ENCODE results near the gene PARN. TPM values are rescaled to one million over a fixed set of nuclear protein-coding genes. Genes with fewer than 3 reads are reported as not detected.

Gene PARN
- total RNA-seq, 2 donors from 2014 or later: 56.1 to 68.9 TPM

- peak overlapping the region; percentile 22 for H3K27ac Mint-ChIP-seq
- H3K4me1 Mint-ChIP-seq (ENCODE audit: low read depth): peaks cover 34% of the 10 kb centered on the region
- no peak for ATAC-seq (replicated peaks in 1 of 2)
Observed at GRCh38 chr16:14505846-14506245, 124.2 kb downstream of the PARN start.

DNA sequence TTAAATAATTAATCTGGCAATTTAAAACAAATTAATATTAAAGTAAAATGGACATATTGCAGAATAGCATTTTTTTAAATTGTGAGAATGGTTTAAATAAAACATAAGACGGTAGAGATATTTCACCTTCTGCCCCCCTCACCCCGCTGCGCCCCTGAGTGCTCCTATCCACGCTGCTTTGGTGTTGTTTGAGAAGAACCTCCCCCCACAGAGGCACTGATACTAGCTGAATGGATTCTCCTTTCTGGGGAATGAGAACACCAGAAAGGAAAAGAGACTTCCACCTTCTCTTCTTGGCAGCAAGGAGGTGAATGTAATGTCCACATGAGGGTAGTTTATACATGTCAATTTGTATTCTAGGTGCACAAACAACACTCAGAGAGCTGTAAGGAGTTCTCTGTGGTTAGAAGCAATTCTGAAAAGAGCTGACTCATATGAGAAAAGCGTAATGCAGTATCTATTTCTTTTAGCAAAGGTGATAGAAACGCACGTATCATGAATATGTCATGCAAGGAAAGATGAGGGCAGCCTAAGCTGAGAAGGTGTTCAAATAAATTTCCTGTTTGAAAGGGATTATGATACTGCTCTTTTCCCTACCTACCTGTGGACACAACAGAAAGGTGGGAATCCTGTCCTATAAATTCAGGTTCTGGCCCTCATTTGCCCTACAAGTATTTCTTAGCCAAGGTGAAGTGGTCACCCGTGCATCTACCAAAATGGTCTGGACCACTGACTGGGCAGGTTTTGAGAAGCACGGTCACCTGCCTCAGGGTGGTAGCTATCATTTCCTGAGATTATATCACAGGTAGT is 126.9 kb downstream of the PARN start:
- H3K4me3 Mint-ChIP-seq: peak overlapping the region; percentile 9 to 23
- H3K27me3 Mint-ChIP-seq (ENCODE audit: low read depth): no peaks in the 10 kb centered on the region
- no peaks in the 10 kb centered on the region for H3K36me3 Mint-ChIP-seq (ENCODE audit: insufficient read depth in 2 of 2)
- H3K27ac Mint-ChIP-seq: no peak overlapping the region
- ATAC-seq (replicated peaks in 1 of 2): peak; percentile 75 to 90
- H3K9me3 Mint-ChIP-seq: no peaks in the 10 kb centered on the region
- H3K4me1 Mint-ChIP-seq (ENCODE audit: low read depth): peaks cover 40% of the 10 kb centered on the region
- no peak for DNase-seq

More at GRCh38 chr16:14505846-14506245, 124.2 kb downstream of the PARN start:
- H3K4me3 Mint-ChIP-seq: no peak overlapping the region
- DNase-seq: no peak
- H3K9me3 Mint-ChIP-seq: no peaks in the 10 kb centered on the region
- no peaks in the 10 kb centered on the region for H3K36me3 Mint-ChIP-seq (ENCODE audit: insufficient read depth in 2 of 2)
- H3K27me3 Mint-ChIP-seq (ENCODE audit: low read depth): no peaks in the 10 kb centered on the region

DNA sequence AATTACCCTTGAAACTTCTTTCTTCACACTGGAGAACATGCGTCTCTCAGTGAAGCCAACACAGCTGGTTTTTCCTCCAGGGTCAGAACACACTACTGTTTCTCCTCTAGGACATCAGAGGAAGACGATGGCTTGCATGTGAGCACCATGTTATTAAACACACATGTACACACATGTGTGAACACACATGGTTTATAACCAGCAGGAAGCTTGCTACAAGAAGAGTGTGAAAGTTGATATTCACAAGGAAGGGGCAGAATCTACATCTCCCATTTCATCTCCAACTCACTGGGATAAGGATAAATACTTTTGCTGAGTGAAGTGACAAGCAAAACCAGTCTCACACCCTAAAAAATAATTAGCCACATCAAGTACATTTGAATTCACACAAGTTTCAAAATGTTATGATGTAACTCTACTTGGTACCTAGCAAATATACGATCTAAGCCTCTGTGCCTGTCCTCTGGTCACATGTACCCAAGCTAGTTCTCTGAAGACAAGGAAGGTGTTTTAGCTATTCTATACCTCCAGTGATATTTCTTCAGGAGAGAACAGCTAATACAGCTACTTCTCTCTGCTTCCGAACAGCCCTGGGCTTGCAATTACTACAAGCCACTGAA is 127.7 kb downstream of the PARN start:
- no peaks in the 10 kb centered on the region for H3K9me3 Mint-ChIP-seq
- ATAC-seq (replicated peaks in 1 of 2) (no peak), DNase-seq (no peak)
- H3K4me1 Mint-ChIP-seq (ENCODE audit: low read depth): peaks cover 41% of the 10 kb centered on the region
- H3K27ac Mint-ChIP-seq: no peak overlapping the region
- H3K27me3 Mint-ChIP-seq (ENCODE audit: low read depth): no peaks in the 10 kb centered on the region
- no peaks in the 10 kb centered on the region for H3K36me3 Mint-ChIP-seq (ENCODE audit: insufficient read depth in 2 of 2)
- H3K4me3 Mint-ChIP-seq: no peak overlapping the region

DNA sequence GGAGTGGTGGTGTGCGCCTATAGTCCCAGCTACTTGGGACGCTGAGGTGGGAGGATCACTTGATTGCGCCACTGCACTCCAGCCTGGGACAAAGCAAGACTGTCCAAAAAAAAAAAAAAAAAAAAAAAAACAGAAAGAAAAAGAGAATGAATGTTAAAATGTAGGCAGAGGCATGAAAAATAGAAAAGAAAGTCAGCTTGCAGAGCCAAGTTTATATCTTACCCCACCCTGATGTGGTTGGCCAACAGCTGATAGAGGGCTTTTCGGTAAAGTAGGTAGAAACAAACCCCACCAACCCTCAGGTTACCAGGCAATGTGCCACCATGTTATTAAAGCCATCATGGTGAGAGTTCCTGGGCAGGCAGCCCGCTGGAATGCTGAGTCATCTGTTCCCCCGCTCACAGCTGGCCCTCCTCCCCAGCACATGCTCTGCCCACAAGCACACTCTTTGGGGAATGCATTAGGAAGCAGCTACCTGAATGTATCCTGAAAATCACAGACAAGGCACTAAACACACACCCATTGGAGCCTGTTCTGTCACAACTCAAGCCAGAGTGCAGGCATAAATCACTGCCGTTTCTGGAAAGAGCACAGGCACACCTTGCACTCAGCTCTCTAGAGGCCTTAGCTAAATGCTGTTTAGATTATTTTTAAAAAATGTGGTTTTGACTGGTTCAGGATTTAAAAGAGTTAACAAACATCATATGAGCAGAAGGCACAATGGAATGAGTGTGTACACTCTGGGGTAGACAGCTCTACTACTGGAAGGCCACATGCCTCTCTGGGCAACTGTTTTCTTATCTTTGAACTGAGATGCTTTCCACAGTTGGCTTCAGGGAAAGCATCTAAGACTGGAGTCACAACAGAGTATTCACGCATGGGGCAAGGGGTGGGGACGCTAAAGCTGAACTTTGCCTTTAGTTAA is 128.5 kb downstream of the PARN start:
- no peak overlapping the region for H3K4me3 Mint-ChIP-seq
- DNase-seq (no peak), ATAC-seq (replicated peaks in 1 of 2) (no peak)
- H3K9me3 Mint-ChIP-seq: no peaks in the 10 kb centered on the region
- H3K4me1 Mint-ChIP-seq (ENCODE audit: low read depth): peaks cover 46% of the 10 kb centered on the region
- H3K36me3 Mint-ChIP-seq (ENCODE audit: insufficient read depth in 2 of 2): no peaks in the 10 kb centered on the region
- H3K27ac Mint-ChIP-seq: no peak overlapping the region
- H3K27me3 Mint-ChIP-seq (ENCODE audit: low read depth): no peaks in the 10 kb centered on the region

DNA sequence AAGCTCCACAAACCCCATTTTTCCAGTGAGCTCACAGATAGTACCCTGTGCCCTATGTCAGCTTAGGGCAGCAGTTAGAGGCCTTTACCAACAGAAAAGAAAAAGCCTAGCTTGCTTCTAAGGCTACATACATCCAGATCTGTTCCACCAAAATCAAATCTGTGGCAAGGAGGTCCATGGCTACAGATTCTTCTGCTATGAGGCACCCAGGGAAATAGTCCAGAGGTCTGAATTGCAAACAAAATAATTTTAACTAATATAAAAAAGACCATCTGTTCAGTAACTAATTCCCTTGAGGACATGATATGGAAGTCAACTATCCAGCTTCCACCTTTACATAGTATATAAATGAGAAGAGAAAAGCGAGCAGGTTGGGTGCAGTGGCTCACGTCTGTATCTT is 129.3 kb downstream of the PARN start:
- Mint-ChIP-seq H3K27me3 (ENCODE audit: low read depth) (no peaks in the 10 kb centered on the region), H3K9me3 (no peaks in the 10 kb centered on the region), H3K4me1 (ENCODE audit: low read depth) (peaks cover 40% of the 10 kb centered on the region), H3K4me3 (no peak overlapping the region), H3K36me3 (ENCODE audit: insufficient read depth in 2 of 2) (no peaks in the 10 kb centered on the region), H3K27ac (no peak overlapping the region)
- ATAC-seq (replicated peaks in 1 of 2): no peak
- DNase-seq: no peak

GRCh38 chr16:14499110-14499509 is 130.9 kb downstream of the PARN start:
- DNase-seq: no peak
- Mint-ChIP-seq H3K27ac (no peak overlapping the region), H3K4me1 (ENCODE audit: low read depth) (peaks cover 47% of the 10 kb centered on the region), H3K27me3 (ENCODE audit: low read depth) (no peaks in the 10 kb centered on the region), H3K4me3 (no peak overlapping the region), H3K36me3 (ENCODE audit: insufficient read depth in 2 of 2) (peaks cover 0 to 3% of the 10 kb centered on the region in 2 donors), H3K9me3 (no peaks in the 10 kb centered on the region)
- ATAC-seq (replicated peaks in 1 of 2): no peak

- H3K9me3 Mint-ChIP-seq: no peaks in the 10 kb centered on the region
- no peak overlapping the region for H3K27ac Mint-ChIP-seq
Observed at GRCh38 chr16:14497245-14498082, 132.6 kb downstream of the PARN start.

GRCh38 chr16:14496786-14497185 is 133.3 kb downstream of the PARN start:
- Mint-ChIP-seq H3K4me3 (no peak overlapping the region), H3K36me3 (ENCODE audit: insufficient read depth in 2 of 2) (peaks cover 0 to 3% of the 10 kb centered on the region in 2 donors), H3K9me3 (no peaks in the 10 kb centered on the region), H3K27ac (no peak overlapping the region), H3K27me3 (ENCODE audit: low read depth) (no peaks in the 10 kb centered on the region), H3K4me1 (ENCODE audit: low read depth) (peaks cover 43% of the 10 kb centered on the region)
- no peak for DNase-seq
- no peak for ATAC-seq (replicated peaks in 1 of 2)

More at GRCh38 chr16:14497245-14498082, 132.6 kb downstream of the PARN start:
- no peak for ATAC-seq (replicated peaks in 1 of 2)
- H3K4me1 Mint-ChIP-seq (ENCODE audit: low read depth): peaks cover 43% of the 10 kb centered on the region
- no peaks in the 10 kb centered on the region for H3K27me3 Mint-ChIP-seq (ENCODE audit: low read depth)
- peaks cover 0 to 3% of the 10 kb centered on the region in 2 donors for H3K36me3 Mint-ChIP-seq (ENCODE audit: insufficient read depth in 2 of 2)
- no peak for DNase-seq
- H3K4me3 Mint-ChIP-seq: no peak overlapping the region

DNA sequence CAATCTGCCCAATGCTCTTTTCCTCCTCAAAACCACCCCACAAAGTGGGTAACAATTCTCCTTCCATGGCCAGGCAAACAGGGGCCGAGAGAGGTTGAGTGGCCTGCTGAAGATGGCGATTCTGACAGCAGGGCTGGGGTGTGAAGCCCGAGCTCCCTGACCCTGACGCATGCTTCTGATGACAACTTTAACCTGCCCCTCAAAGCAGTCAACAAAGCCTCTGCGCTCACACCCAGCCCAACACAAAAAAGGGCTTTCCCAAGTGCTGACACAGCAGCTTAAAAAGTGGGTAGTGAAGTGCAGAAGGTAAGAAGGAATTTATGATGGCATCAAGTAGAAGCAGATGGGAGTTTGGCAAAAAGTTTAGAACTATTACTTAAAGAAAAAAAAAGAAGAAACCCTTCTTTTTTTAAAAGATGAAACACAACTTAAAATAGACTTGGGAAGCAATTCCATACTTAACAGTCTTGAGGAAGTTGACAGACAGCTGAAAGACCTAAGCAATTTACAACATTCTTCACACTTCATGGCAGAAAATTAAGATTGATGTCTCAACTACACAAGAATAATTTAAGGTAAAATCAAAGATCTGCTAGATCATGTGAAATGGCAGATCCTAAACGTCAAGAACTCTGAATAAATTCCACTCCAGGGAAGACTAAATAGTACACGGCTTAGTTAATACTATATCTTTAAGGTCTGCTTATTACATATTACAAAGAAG is 133.9 kb downstream of the PARN start:
- Mint-ChIP-seq H3K9me3 (no peaks in the 10 kb centered on the region), H3K27me3 (ENCODE audit: low read depth) (no peaks in the 10 kb centered on the region), H3K4me3 (no peak overlapping the region), H3K4me1 (ENCODE audit: low read depth) (peaks cover 39% of the 10 kb centered on the region), H3K36me3 (ENCODE audit: insufficient read depth in 2 of 2) (peaks cover 0 to 3% of the 10 kb centered on the region in 2 donors), H3K27ac (no peak overlapping the region)
- no peak for DNase-seq
- no peak for ATAC-seq (replicated peaks in 1 of 2)

DNA sequence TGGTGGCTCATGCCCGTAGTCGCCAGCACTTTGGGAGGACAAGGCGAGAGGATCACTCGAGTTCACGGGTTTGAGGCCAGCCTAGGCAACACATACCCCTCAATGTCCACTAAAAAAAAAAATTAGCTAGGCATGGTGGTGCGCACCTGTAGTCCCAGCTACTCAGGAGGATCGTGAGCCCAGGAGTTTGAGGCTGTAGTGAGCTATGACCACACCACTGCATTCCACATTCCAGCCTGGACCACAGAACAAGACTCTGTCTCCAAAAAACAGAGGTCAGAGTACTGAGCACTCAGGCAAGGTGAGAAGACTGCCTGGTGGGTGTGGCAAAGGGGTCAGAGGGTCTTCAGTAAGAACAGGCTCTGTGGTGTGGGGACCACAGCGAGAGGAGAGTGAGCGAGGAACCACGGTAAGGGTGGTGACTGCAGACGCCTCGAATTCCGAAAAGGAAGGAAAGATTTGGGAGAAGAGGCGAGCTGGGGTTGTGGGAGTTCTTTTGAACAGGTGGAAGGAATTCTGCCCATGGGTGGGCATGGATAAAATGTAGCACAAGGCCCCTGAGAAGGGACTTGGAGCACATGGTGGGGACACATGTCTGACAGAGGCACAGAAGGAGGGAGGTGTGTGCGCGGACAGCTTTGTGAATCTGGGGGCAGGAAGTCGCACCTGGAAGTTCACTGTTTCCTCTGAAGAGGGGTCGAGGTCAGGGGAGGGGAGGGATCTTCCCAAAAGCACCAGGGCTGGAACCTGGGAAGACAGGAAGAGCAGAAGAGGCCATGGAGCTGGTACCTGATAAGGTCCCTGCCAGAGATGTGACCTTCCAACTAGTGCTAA is 134.6 kb downstream of the PARN start:
- ATAC-seq (replicated peaks in 1 of 2) (no peak), DNase-seq (no peak)
- Mint-ChIP-seq H3K36me3 (ENCODE audit: insufficient read depth in 2 of 2) (peaks cover 0 to 3% of the 10 kb centered on the region in 2 donors), H3K4me1 (ENCODE audit: low read depth) (peaks cover 39% of the 10 kb centered on the region), H3K9me3 (no peaks in the 10 kb centered on the region), H3K27me3 (ENCODE audit: low read depth) (no peaks in the 10 kb centered on the region), H3K4me3 (no peak overlapping the region), H3K27ac (no peak overlapping the region)

DNA sequence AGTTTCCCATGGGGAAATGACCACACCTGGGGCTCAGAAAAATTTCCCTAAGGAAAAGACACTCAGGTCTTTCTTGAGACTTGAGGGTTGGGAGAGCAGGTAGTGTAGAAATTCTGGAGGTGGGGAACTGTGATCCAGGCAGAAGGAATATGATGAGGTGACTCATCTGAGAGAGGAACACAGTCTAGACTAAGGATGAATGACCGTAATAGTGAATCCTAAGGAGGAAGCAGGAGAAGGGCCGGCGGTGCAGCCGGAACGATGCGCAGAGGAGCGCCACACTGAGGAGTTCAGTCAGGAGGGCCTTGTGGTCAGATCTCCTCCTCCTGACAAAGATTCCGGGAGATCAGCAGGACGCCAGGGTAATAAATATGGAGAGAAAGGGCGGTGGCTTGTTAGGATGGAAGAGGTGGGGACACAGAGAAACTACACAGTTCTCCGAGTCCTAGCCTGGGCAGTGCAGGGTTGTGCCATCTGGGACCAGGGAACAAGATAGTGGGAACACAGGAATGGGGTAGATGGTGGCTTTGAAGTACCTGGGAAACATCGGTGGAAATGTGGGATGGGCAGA is 135.6 kb downstream of the PARN start:
- H3K27me3 Mint-ChIP-seq (ENCODE audit: low read depth): no peaks in the 10 kb centered on the region
- ATAC-seq (replicated peaks in 1 of 2) (no peak), DNase-seq (no peak)
- no peaks in the 10 kb centered on the region for H3K9me3 Mint-ChIP-seq
- no peak overlapping the region for H3K4me3 Mint-ChIP-seq
- H3K4me1 Mint-ChIP-seq (ENCODE audit: low read depth): peaks cover 39% of the 10 kb centered on the region
- peaks cover 0 to 3% of the 10 kb centered on the region in 2 donors for H3K36me3 Mint-ChIP-seq (ENCODE audit: insufficient read depth in 2 of 2)
- H3K27ac Mint-ChIP-seq: peak overlapping the region; percentile 14

All from activated T-cell treated with anti-CD3 and anti-CD28 coated beads, Interleukin-2, amount 50 U/mL, for 72 hours (primary cell).